OCI-LY7 (cell line): Measurements from ENCODE around the gene SPATS2L. TPM values are rescaled to one million over a fixed set of nuclear protein-coding genes. Genes with fewer than 3 reads are reported as not detected.
A peak's percentile ranks its signal among the peaks of the same experiment; 100 is the strongest.

ENCODE experiments used
- BruUV-seq: library from RNA; stranded (reverse); fragments of 400-500 nt; replicated peaks from 2 replicates; lab custom pipeline; 2021; lab: Mats Ljungman, UMichigan
- CTCF ChIA-PET: fragments of 300-600 bp; sonication (Branson Sonifier 250); formaldehyde crosslinking; loops from one replicate; lab custom pipeline; 2022; ENCODE audit warnings: antibody characterized with exemption; ENCODE audit not compliant: unreplicated experiment; lab: Charles Lee
- POLR2A ChIA-PET: fragments of 300-600 bp; sonication (Branson Sonifier 250); formaldehyde crosslinking; loops from one replicate; lab custom pipeline; 2022; ENCODE audit warnings: antibody characterized with exemption; lab: Charles Lee
- DNase-seq: peaks from one replicate; pipeline ENCODE4 v3.0.0-alpha.2; 2015; ENCODE audit warnings: low spot score
- H2AFZ ChIP-seq: fragments of 200-600 bp; sonication (generic), shearing (Covaris generic); 2 replicates; pipeline ENCODE4 v1.6.1; 2014; ENCODE audit warnings: mild to moderate bottlenecking, antibody characterized with exemption, low read length, moderate library complexity
- H3K27ac ChIP-seq: fragments of 200-600 bp; sonication (generic); 2 replicates; pipeline ENCODE4 v1.5.1; 2014; ENCODE audit warnings: mixed run types, low read depth, mild to moderate bottlenecking, moderate library complexity, low read length, inconsistent platforms; ENCODE audit not compliant: poor library complexity, severe bottlenecking
- H3K36me3 ChIP-seq: fragments of 200-600 bp; sonication (generic); 2 replicates; pipeline ENCODE4 v1.6.1; 2014; ENCODE audit warnings: mild to moderate bottlenecking, antibody characterized with exemption, low read length, moderate library complexity, mixed read lengths; ENCODE audit not compliant: insufficient read depth
- H3K4me1 ChIP-seq: fragments of 200-600 bp; sonication (generic); 2 replicates; pipeline ENCODE4 v1.5.1; 2014; ENCODE audit warnings: mild to moderate bottlenecking, low read length; ENCODE audit not compliant: insufficient read depth, poor library complexity, severe bottlenecking
- H3K4me2 ChIP-seq: fragments of 200-600 bp; sonication (generic); 2 replicates; pipeline ENCODE4 v1.6.1; 2014; ENCODE audit warnings: mild to moderate bottlenecking, low read length
- H3K4me3 ChIP-seq: fragments of 200-600 bp; sonication (generic); 2 replicates; pipeline ENCODE4 v1.5.1; 2014; ENCODE audit warnings: mild to moderate bottlenecking, low read depth, low read length; ENCODE audit not compliant: poor library complexity, severe bottlenecking
- H3K79me2 ChIP-seq: fragments of 200-600 bp; sonication (generic); 2 replicates; pipeline ENCODE4 v1.6.1; 2016; ENCODE audit warnings: low read depth, mild to moderate bottlenecking, low read length, moderate library complexity, mixed read lengths; ENCODE audit not compliant: insufficient read depth
- H3K9me2 ChIP-seq: fragments of 200-600 bp; sonication (generic); 2 replicates; pipeline ENCODE4 v1.6.1; 2016; ENCODE audit warnings: mild to moderate bottlenecking, low read length, mixed read lengths; ENCODE audit not compliant: insufficient read depth
- H3K9me3 ChIP-seq: fragments of 200-600 bp; sonication (generic); 2 replicates; pipeline ENCODE4 v1.6.1; 2014; ENCODE audit warnings: mild to moderate bottlenecking, mixed run types, low read length, mixed read lengths
- H4K20me1 ChIP-seq: fragments of 200-600 bp; sonication (generic); 2 replicates; pipeline ENCODE4 v1.6.1; 2014; ENCODE audit warnings: mild to moderate bottlenecking, antibody characterized with exemption, low read length, moderate library complexity, mixed read lengths; ENCODE audit not compliant: insufficient read depth
- EZH2phosphoT487 ChIP-seq: fragments of 200-600 bp; sonication (generic); IDR thresholded peaks from 2 replicates; pipeline ENCODE4 v1.6.1; 2018; ENCODE audit warnings: low read depth, borderline replicate concordance, mild to moderate bottlenecking, mixed run types, antibody characterized with exemption, low read length, moderate library complexity, mixed read lengths
- intact Hi-C: fragments of 100-400 bp; cut with micrococcal nuclease; formaldehyde crosslinking; loops from one replicate; pipeline ENCODE4 v1.10.0; 2022; ENCODE audit not compliant: unreplicated experiment
- small RNA-seq: library from RNA; depleted of rRNA; stranded (forward); fragments of <200 nt; gene quantifications from one replicate; pipeline ENCODE3, GENCODE V24; 2014
- total RNA-seq, 2 experiments: library from RNA; depleted of rRNA in 1 of 2; stranded (reverse); fragments of >200 nt in 1 of 2; shearing (Covaris generic) in 1 of 2; gene quantifications; 2 replicates each; pipeline ENCODE4 v1.2.3, GENCODE V29; 2014 to 2022
- TF ChIP-seq, protein P1 (sequence below): fragments of 200-600 bp; sonication (generic); conservative IDR thresholded peaks from 2 replicates; pipeline ENCODE4 v1.5.1; 2014; ENCODE audit warnings: mild to moderate bottlenecking, antibody characterized with exemption, low read length, moderate library complexity, mixed read lengths

SPATS2L gene
- total RNA-seq, 2 experiments from 2014 or later: 3.1 to 5.2 TPM

GRCh38 chr2:200525882-200526651 is 219.6 kb downstream of the SPATS2L start, which contains the start of gene SGO2:
Gene SGO2, plus strand, starts transcription at chr2:200526207. Its CDS starts 6,769 bp downstream, at chr2:200532976.
- CTCF ChIA-PET: interaction anchor here (1.0 kb wide), 1 partner anchor 17 kb away, joined by 3 read pairs; the partner anchor contains the start of gene KCTD18
- BruUV-seq: TSS peak; percentile 82
- H4K20me1 ChIP-seq: no peaks in the 10 kb centered on the region
- peak within 1 kb of the TSS; percentile 67 for H3K27ac ChIP-seq
- H2AFZ ChIP-seq: peak within 1 kb of the TSS; percentile 93
- peaks cover 9% of the 10 kb centered on the region; the same call in 1 of the 2 replicates for H3K9me3 ChIP-seq
- no peak for TF ChIP-seq EZH2phosphoT487
- TF ChIP-seq, protein P1, sequence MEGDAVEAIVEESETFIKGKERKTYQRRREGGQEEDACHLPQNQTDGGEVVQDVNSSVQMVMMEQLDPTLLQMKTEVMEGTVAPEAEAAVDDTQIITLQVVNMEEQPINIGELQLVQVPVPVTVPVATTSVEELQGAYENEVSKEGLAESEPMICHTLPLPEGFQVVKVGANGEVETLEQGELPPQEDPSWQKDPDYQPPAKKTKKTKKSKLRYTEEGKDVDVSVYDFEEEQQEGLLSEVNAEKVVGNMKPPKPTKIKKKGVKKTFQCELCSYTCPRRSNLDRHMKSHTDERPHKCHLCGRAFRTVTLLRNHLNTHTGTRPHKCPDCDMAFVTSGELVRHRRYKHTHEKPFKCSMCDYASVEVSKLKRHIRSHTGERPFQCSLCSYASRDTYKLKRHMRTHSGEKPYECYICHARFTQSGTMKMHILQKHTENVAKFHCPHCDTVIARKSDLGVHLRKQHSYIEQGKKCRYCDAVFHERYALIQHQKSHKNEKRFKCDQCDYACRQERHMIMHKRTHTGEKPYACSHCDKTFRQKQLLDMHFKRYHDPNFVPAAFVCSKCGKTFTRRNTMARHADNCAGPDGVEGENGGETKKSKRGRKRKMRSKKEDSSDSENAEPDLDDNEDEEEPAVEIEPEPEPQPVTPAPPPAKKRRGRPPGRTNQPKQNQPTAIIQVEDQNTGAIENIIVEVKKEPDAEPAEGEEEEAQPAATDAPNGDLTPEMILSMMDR: no peak
- intact Hi-C loops: loop anchor here (1.0 to 5.0 kb wide), 2 partner anchors 16 to 286 kb away; partner anchors contain the start of genes BZW1 and KCTD18
- H3K4me2 ChIP-seq: peak within 1 kb of the TSS; percentile 81
- POLR2A ChIA-PET: interaction anchor here (1.0 to 9.4 kb wide), 11 partner anchors 8 to 615 kb away, joined by 3 to 98 read pairs (median 4); partner anchors contain the start of genes C2orf69 and KCTD18
- H3K36me3 ChIP-seq: peaks cover 21% of the 10 kb centered on the region
- peak; percentile 97 for DNase-seq
- H3K79me2 ChIP-seq: peaks cover 47% of the 10 kb centered on the region
- H3K4me1 ChIP-seq: peaks cover 28% of the 10 kb centered on the region
- H3K9me2 ChIP-seq: no peaks in the 10 kb centered on the region; the same call in 1 of the 2 replicates
- H3K4me3 ChIP-seq: peak within 1 kb of the TSS; percentile 91

DNA sequence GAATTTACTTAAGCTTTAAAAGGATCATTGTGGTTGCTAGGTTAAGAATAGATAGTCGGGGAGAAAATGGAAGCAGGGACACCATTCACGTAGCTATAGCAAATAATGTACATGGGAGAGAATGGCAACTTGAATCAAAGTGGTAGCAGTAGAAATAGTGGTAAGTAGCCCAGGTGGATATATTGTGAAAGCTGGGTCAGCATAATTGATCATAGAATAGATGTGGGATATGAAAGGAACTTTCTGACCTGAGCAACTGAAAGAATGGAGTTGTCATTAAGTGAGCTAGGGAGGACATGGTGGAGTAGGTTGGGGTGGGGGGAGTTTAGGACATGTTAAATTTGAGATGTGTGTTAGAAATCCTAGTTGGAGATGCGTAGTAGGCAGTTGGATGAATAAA is 221.7 kb downstream of the SPATS2L start:
- POLR2A ChIA-PET: interaction anchor here (0.7 to 9.4 kb wide), 5 partner anchors 8 to 483 kb away, joined by 3 to 98 read pairs (median 3); partner anchors contain the start of gene KCTD18
- no peaks in the 10 kb centered on the region for H3K9me2 ChIP-seq
- peaks cover 69% of the 10 kb centered on the region for H3K79me2 ChIP-seq

More for the DNA sequence above, 221.7 kb downstream of the SPATS2L start:
- Histone ChIP-seq H3K36me3 (peaks cover 41% of the 10 kb centered on the region), H3K4me3 (peak overlapping the region; percentile 91), H3K9me3 (peaks cover 9% of the 10 kb centered on the region; the same call in 1 of the 2 replicates), H3K4me2 (peak overlapping the region; percentile 81), H2AFZ (no peak overlapping the region), H3K27ac (no peak overlapping the region), H4K20me1 (no peaks in the 10 kb centered on the region), H3K4me1 (peaks cover 36% of the 10 kb centered on the region)
- no peak for DNase-seq
- BruUV-seq: no TSS peak
- intact Hi-C loops: loop anchor here (5.0 kb wide), 1 partner anchor 284 kb away; the partner anchor contains the start of gene BZW1
- CTCF ChIA-PET: no interaction called here
- TF ChIP-seq, protein P1: no peak
- TF ChIP-seq EZH2phosphoT487: no peak

Small RNAs within 50 kb of the gene (small RNA-seq; reads per million reads assigned to genes)
- not detected for gene RNY4P34

Other genes with a start within 250 kb of the SPATS2L start
- gene KCTD18, start 203.4 kb downstream of the SPATS2L start, total RNA-seq (2014; rRNA removed; shearing (Covaris generic)): 10.9 and 12.7 TPM in 2 replicates
- 16.2 and 20.0 TPM in 2 replicates for gene KCTD18, start 203.4 kb downstream of the SPATS2L start, total RNA-seq (2022)
- 24.6 and 29.3 TPM in 2 replicates for gene SGO2, start 219.5 kb downstream of the SPATS2L start, total RNA-seq (2014; rRNA removed; shearing (Covaris generic))
- 55.3 and 62.5 TPM in 2 replicates for gene SGO2, start 219.5 kb downstream of the SPATS2L start, total RNA-seq (2022)